D721Med (cell line): ENCODE data around the gene PAK4.
A peak's percentile ranks its signal among the peaks of the same experiment; 100 is the strongest.

Experiments used
- DNase-seq: peaks from one replicate; pipeline ENCODE4 v3.0.0; 2011; ENCODE audit warnings: low spot score; ENCODE audit not compliant: insufficient read length
- FAIRE-seq: peaks from 2 replicates; lab custom pipeline; 2011; peaks lifted over from hg19 to GRCh38; lab: Jason Lieb, UNC
- TF ChIP-seq, protein P1 (sequence below): IDR thresholded peaks from 2 replicates; pipeline ENCODE4 v1.5.1; 2012; ENCODE audit warnings: mild to moderate bottlenecking, control low read depth; ENCODE audit not compliant: insufficient read depth; ENCODE audit errors: missing control alignments

The PAK4 gene

DNA sequence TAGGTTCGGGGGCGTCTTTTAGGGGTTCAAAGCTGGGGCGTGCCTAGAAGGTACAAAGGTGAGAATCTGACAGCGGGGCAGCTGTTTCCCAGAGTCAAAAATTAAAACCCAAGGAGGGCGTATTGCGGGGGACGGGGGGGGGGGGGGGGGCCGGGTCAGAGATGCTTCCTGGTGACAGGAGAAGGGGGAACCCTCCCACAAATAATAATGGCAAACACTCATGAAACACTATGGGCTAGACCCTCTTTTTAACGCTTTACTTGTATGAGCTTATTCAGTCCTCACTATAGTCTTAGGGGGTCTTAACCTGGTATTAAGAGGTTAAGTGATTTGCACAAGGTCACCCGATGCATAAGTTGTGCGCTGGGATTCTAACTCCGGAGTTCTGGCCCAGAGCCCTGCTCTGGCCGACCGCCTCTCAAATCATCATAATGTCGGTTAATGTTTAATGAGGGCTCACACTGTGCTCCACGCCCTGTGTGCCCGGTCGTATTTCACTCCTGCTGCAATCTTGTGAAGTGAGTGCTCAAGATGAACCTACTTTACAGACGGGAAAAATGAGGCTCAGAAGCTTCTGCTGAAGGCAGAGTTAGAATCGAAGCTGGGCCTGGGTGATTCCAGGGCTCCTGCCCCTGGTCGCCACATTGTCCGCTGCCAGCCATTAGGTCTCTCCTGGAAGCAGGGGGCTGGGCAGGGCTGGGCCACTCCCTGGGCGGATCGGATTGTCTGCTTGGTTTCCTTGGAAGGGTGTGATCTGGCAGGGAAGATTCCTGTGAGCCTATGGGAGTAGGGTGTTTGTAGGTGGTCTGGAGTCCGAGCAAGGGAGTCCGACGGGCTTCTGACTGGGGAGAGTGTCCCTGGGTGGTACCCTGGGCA lies 964 bp downstream of the PAK4 start:
- DNase-seq (no peak), FAIRE-seq (no peak)
- TF ChIP-seq, protein P1, sequence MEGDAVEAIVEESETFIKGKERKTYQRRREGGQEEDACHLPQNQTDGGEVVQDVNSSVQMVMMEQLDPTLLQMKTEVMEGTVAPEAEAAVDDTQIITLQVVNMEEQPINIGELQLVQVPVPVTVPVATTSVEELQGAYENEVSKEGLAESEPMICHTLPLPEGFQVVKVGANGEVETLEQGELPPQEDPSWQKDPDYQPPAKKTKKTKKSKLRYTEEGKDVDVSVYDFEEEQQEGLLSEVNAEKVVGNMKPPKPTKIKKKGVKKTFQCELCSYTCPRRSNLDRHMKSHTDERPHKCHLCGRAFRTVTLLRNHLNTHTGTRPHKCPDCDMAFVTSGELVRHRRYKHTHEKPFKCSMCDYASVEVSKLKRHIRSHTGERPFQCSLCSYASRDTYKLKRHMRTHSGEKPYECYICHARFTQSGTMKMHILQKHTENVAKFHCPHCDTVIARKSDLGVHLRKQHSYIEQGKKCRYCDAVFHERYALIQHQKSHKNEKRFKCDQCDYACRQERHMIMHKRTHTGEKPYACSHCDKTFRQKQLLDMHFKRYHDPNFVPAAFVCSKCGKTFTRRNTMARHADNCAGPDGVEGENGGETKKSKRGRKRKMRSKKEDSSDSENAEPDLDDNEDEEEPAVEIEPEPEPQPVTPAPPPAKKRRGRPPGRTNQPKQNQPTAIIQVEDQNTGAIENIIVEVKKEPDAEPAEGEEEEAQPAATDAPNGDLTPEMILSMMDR = no peak

DNA sequence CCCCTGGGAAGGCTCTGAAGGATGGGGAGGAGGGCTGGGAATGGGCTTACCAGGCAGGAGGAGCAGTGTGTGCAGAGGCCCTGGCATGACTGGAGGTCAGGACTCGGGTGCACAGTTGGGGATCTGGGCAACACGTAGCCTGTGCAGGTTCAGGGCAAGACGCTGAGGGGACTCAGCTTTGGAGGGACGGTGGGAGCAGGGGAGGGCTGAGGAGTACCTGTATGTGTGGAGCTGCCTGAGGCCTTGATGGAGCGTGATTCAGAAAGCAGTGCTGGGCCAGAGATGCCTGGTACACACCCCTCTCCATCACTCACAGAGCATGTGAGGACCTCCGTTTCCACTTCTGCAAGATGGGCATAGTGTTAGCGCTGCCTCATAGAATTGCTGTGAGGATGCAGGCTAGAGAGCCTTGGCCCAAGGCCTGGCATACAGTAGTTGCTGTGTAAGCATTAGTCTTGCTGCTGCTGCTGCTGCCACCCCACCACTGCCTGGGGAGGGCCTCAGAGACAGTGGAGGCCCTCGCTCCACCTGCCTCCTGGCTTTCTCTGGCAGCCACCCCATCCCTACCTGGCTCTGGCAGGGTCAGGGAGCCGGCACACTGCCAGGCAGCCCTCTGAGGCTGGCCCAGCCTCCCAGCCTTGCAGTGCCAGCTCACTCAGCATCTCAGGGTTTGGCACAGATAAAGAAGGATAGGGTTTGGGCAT lies 2.4 kb downstream of the PAK4 start:
- no peak for FAIRE-seq

DNA sequence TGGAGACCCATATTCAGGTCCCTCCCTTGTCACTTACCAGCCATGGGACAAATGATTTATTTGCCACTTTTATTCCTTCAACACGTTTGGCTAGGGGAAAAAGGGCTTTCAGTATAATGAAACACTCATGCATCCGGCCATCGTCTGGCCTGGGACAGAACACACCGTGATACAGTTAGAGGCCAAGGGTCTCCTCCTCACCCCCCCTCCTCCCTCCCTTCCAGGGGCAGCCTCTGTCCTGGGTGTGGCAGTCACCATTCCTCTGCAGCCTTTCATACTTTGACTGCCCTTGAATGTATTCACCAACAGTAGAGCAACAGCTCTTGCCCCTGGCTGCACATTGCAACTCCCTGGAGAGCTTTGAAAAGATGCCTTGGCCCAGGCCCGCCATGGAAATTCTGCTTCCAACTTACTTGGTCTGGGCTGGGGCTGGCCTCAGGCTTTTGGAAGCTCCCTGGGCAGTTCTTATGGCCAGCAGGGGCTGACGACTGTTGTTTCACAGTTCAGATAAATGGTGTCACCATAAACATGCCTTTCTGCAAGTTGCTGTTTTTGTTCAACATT lies 3.0 kb downstream of the PAK4 start:
- DNase-seq (no peak), FAIRE-seq (no peak)
- TF ChIP-seq, protein P1 = no peak

More for the DNA sequence above, 2.4 kb downstream of the PAK4 start:
- no peak for DNase-seq
- TF ChIP-seq, protein P1 = no peak

DNA sequence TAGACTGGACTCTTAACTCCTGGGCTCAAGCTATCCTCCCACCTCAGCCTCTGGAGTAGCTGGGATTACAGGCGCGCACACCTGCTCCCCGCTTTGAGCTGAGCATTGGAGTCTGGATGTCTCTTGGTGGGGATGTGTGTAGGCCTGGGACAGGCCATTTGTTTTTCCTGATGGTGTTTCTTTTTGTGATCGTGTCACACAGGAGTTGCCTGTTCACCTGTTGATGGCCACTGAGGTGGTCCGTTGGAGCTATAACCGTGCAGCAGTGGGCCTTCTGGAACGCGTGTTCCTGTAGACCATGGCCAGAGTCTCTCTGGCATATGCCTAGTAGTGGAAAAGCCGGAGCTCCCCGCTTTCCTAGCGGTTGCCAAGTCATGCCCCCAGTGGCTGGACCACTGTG lies 3.5 kb downstream of the PAK4 start:
- FAIRE-seq (no peak), DNase-seq (no peak)
- TF ChIP-seq, protein P1 = no peak

DNA sequence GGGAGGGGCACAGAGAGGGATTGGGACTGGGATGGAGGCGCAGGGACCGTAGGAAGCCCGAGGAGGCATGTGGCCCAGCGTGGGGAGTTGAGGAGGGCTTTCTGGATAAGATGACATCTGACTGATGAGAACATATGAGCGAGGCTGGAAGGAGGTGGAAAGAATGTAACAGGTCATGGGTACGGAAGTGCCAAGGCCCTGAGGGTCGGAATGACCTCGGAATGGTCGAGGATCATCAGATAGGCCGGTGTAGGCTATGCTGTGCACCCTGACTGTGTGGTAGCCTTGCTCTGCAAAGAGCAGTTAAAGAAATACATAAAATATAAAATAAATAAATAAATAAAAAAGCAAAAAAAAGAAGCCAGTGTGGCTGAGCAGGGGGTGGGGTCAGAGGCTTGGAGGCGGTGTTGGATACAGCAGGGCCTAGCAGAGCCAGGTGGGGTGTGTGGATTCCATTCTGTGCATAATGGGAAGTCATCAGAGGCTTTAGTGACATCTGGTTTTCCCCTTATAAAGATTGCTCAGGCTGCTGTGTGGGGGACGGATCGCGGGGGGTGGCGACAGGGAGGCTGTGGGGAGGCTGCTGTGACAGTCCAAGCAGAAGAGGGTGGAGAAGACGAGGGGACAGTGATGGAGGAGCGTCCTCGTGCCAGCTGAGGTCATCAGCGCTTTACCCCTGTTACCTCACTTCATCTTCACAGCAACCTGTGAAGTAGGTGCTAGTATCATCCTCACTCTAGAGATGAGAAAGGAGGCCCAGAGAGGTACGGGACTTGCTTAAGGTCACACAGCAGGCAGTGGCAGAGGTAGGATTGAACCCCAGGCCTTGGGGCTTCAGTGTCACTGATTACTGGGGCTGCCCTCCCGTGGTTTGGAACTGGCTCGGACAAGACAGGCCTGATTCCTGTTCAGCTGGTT lies 5.0 kb downstream of the PAK4 start:
- TF ChIP-seq, protein P1 = no peak
- DNase-seq (peak; percentile 44), FAIRE-seq (no peak)

DNA sequence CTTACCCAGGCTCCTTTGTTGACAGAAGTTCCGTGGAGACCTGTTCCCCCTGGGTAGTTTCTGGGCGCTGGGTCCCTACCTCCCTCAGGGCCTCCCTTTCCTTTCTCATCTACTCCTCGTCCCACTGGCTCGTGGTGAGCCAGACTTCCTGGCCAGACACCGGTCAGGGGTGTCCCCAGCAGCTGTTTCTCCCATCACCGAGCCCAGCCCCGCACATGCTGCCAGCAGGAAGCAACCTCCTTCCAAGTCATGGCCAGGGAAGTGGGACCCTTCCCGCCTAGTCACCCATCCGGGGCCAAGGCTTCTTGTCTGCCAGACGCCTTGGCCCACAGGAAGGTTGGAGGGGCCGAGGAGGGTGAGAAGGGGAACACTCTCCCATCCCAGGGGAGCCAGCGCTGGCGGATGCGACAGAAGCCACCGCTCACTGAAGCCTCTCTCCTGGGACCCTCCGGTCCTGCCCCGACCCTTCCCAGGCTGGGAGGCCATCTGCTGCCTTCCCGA lies 5.7 kb downstream of the PAK4 start:
- FAIRE-seq (no peak), DNase-seq (peak; percentile 46)
- TF ChIP-seq, protein P1 = no peak
